ENCODE results near the gene SAMSN1. TPM values are rescaled to one million over a fixed set of nuclear protein-coding genes. Genes with fewer than 3 reads are reported as not detected.

SAMSN1 gene
- total and polyA plus RNA-seq, 9 of the 15 experiments (the other 6 are each of a cell fraction or from before 2014, with no cell fraction given): 101 to 223 (median 159) TPM

DNA sequence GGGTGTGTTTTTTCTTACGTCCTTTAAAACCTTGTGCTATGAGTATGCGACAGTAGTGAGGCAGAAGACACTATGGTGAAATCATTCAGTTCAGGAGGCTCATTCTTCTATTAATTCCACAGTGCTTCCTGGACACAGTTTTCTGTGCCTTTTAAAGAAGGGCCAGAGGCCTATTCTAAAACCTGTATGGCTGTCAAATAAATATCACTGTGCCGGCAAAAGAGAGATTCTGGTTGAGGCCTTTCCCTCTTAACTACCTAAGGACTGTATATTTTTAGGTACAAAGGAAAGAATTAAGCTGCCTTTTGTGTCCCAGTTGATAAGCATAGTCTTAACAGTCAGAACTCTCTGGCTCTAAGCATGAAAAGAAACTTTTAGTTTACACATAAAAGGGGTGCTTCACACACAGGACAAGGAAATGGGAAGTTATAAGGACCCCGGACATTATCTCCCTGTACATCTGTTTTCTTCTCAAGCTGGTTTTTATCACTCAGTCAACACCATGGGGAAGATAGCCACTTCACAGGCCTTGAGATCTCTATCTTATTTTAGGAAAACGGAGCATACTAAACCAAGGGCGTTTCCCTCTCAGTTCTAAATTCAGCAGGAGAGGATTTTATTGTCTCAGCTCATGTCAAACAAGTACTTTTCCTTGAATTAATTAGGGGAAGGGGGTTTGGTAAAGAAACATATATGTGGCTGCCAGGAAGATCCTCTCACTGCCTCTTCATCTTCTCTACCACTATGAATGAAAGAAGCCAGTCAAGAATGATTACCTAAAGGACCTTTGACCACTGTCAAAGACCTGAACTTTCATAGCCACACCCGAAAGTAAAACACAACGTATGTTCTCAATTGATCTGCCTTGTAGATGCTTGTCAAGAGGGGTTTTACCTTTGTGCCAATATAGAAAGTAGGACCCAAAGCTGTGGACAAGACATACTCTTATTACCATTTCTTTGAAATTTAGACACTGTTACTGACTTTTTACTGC, 91.8 kb downstream of the SAMSN1 start (continued):
- TF ChIP-seq ZNF609 (CRISPR knock-in tag; IDR thresholded peaks at IDR 0.05; ENCODE audit: borderline replicate concordance) (no peak), MAZ (CRISPR knock-in tag; conservative IDR thresholded peaks at IDR 0.05 in 1 of 2, IDR thresholded peaks at IDR 0.05 in 1 of 2) (peak in 1 of 2 experiments; percentile 39; a peak in 1 of 4 replicates), BHLHE40 (IDR thresholded peaks at IDR 0.05; ENCODE audit: low read length) (peak; percentile 49; the same call in 1 of the 2 replicates)

All from K562 (cell line).